ENCODE data around the gene FNDC8. TPM values are rescaled to one million over a fixed set of nuclear protein-coding genes. Genes with fewer than 3 reads are reported as not detected.

The FNDC8 gene
- polyA plus RNA-seq, 6 donors from 2014 or later: not detected

- ATAC-seq (ENCODE audit: low read depth in 2 of 2) (no peak), DNase-seq (no peak)
- H3K4me3 Mint-ChIP-seq: no peak overlapping the region
- no peaks in the 10 kb centered on the region for H3K4me1 Mint-ChIP-seq
- no peak overlapping the region for H3K27ac Mint-ChIP-seq
- H3K9me3 Mint-ChIP-seq: no peaks in the 10 kb centered on the region
- no peaks in the 10 kb centered on the region for H3K36me3 Mint-ChIP-seq
- peaks cover 29 to 49% (median 42%) of the 10 kb centered on the region in 3 donors for H3K27me3 Mint-ChIP-seq
These were observed 33.8 kb downstream of the FNDC8 start for GRCh38 chr17:35155246-35155645.

GRCh38 chr17:35159940-35160339, 38.5 kb downstream of the FNDC8 start:
- Mint-ChIP-seq H3K4me1 (no peaks in the 10 kb centered on the region), H3K27ac (no peak overlapping the region), H3K9me3 (no peaks in the 10 kb centered on the region), H3K27me3 (peaks cover 52 to 73% (median 59%) of the 10 kb centered on the region in 3 donors), H3K4me3 (no peak overlapping the region), H3K36me3 (no peaks in the 10 kb centered on the region)
- DNase-seq (no peak), ATAC-seq (ENCODE audit: low read depth in 2 of 2) (no peak)

- no peak overlapping the region for H3K4me3 Mint-ChIP-seq
- H3K27me3 Mint-ChIP-seq: peaks cover 56 to 76% (median 58%) of the 10 kb centered on the region in 3 donors
- H3K27ac Mint-ChIP-seq: no peak overlapping the region
- H3K36me3 Mint-ChIP-seq: no peaks in the 10 kb centered on the region
- no peak for ATAC-seq (ENCODE audit: low read depth in 2 of 2)
- no peak for DNase-seq
- H3K4me1 Mint-ChIP-seq: no peaks in the 10 kb centered on the region
- no peaks in the 10 kb centered on the region for H3K9me3 Mint-ChIP-seq
These were observed 39.2 kb downstream of the FNDC8 start for GRCh38 chr17:35160354-35161201.

- ATAC-seq (ENCODE audit: low read depth in 2 of 2) (no peak), DNase-seq (no peak)
- H3K4me1 Mint-ChIP-seq: no peaks in the 10 kb centered on the region
- H3K27me3 Mint-ChIP-seq: peaks cover 54 to 72% (median 56%) of the 10 kb centered on the region in 3 donors
- H3K4me3 Mint-ChIP-seq: no peak overlapping the region
- H3K9me3 Mint-ChIP-seq: no peaks in the 10 kb centered on the region
- H3K36me3 Mint-ChIP-seq: no peaks in the 10 kb centered on the region
- H3K27ac Mint-ChIP-seq: no peak overlapping the region
These were observed 39.9 kb downstream of the FNDC8 start for GRCh38 chr17:35161281-35161761.

- no peak overlapping the region for H3K4me3 Mint-ChIP-seq
- ATAC-seq (ENCODE audit: low read depth in 2 of 2): no peak
- H3K27ac Mint-ChIP-seq: no peak overlapping the region
- no peaks in the 10 kb centered on the region for H3K36me3 Mint-ChIP-seq
- H3K27me3 Mint-ChIP-seq: peaks cover 58 to 76% (median 70%) of the 10 kb centered on the region in 3 donors
- DNase-seq: no peak
- H3K9me3 Mint-ChIP-seq: no peaks in the 10 kb centered on the region
- H3K4me1 Mint-ChIP-seq: no peaks in the 10 kb centered on the region
These were observed 41.3 kb downstream of the FNDC8 start for GRCh38 chr17:35162755-35163154.

- H3K27ac Mint-ChIP-seq: peak overlapping the region in 1 of 6 donors; percentile 25
- H3K9me3 Mint-ChIP-seq: no peaks in the 10 kb centered on the region
- no peaks in the 10 kb centered on the region for H3K36me3 Mint-ChIP-seq
- DNase-seq (no peak), ATAC-seq (ENCODE audit: low read depth in 2 of 2) (no peak)
- peaks cover 55 to 72% (median 69%) of the 10 kb centered on the region in 3 donors for H3K27me3 Mint-ChIP-seq
- no peaks in the 10 kb centered on the region for H3K4me1 Mint-ChIP-seq
- H3K4me3 Mint-ChIP-seq: no peak overlapping the region
These were observed 42.5 kb downstream of the FNDC8 start for GRCh38 chr17:35163886-35164285.

GRCh38 chr17:35164716-35165115, 43.3 kb downstream of the FNDC8 start:
- Mint-ChIP-seq H3K9me3 (no peaks in the 10 kb centered on the region), H3K27ac (no peak overlapping the region), H3K36me3 (no peaks in the 10 kb centered on the region), H3K27me3 (peaks cover 54 to 65% (median 63%) of the 10 kb centered on the region in 3 donors), H3K4me1 (no peaks in the 10 kb centered on the region), H3K4me3 (peak overlapping the region in 1 of 8 donors; percentile 26)
- no peak for DNase-seq
- no peak for ATAC-seq (ENCODE audit: low read depth in 2 of 2)

GRCh38 chr17:35166526-35166925, 45.1 kb downstream of the FNDC8 start:
- Mint-ChIP-seq H3K27ac (no peak overlapping the region), H3K36me3 (no peaks in the 10 kb centered on the region), H3K4me1 (no peaks in the 10 kb centered on the region), H3K9me3 (no peaks in the 10 kb centered on the region), H3K4me3 (no peak overlapping the region), H3K27me3 (peaks cover 45 to 53% (median 52%) of the 10 kb centered on the region in 3 donors)
- DNase-seq (no peak), ATAC-seq (ENCODE audit: low read depth in 2 of 2) (no peak)

- Mint-ChIP-seq H3K27ac (no peak overlapping the region), H3K9me3 (no peaks in the 10 kb centered on the region), H3K36me3 (no peaks in the 10 kb centered on the region), H3K4me1 (no peaks in the 10 kb centered on the region), H3K27me3 (peaks cover 45 to 51% (median 49%) of the 10 kb centered on the region in 3 donors), H3K4me3 (no peak overlapping the region)
- ATAC-seq (ENCODE audit: low read depth in 2 of 2) (no peak), DNase-seq (no peak)
These were observed 45.6 kb downstream of the FNDC8 start for GRCh38 chr17:35167046-35167445.

GRCh38 chr17:35167666-35168065, 46.3 kb downstream of the FNDC8 start:
- peaks cover 42 to 48% (median 45%) of the 10 kb centered on the region in 3 donors for H3K27me3 Mint-ChIP-seq
- ATAC-seq (ENCODE audit: low read depth in 2 of 2): no peak
- H3K4me3 Mint-ChIP-seq: no peak overlapping the region
- DNase-seq: no peak
- H3K36me3 Mint-ChIP-seq: no peaks in the 10 kb centered on the region
- H3K27ac Mint-ChIP-seq: no peak overlapping the region
- no peaks in the 10 kb centered on the region for H3K9me3 Mint-ChIP-seq
- H3K4me1 Mint-ChIP-seq: no peaks in the 10 kb centered on the region

GRCh38 chr17:35169835-35170363, 48.5 kb downstream of the FNDC8 start:
- H3K9me3 Mint-ChIP-seq: no peaks in the 10 kb centered on the region
- DNase-seq (no peak), ATAC-seq (ENCODE audit: low read depth in 2 of 2) (no peak)
- no peaks in the 10 kb centered on the region for H3K36me3 Mint-ChIP-seq
- no peak overlapping the region for H3K4me3 Mint-ChIP-seq
- no peaks in the 10 kb centered on the region for H3K4me1 Mint-ChIP-seq
- peaks cover 32 to 38% (median 34%) of the 10 kb centered on the region in 3 donors for H3K27me3 Mint-ChIP-seq
- no peak overlapping the region for H3K27ac Mint-ChIP-seq

GRCh38 chr17:35170968-35171771, 49.8 kb downstream of the FNDC8 start:
- DNase-seq: no peak
- no peak for ATAC-seq (ENCODE audit: low read depth in 2 of 2)
- Mint-ChIP-seq H3K4me3 (no peak overlapping the region), H3K36me3 (no peaks in the 10 kb centered on the region), H3K9me3 (no peaks in the 10 kb centered on the region), H3K27ac (no peak overlapping the region), H3K27me3 (peaks cover 37 to 41% (median 39%) of the 10 kb centered on the region in 3 donors), H3K4me1 (no peaks in the 10 kb centered on the region)

- Mint-ChIP-seq H3K27ac (no peak overlapping the region), H3K4me3 (no peak overlapping the region), H3K27me3 (peaks cover 33 to 34% (median 34%) of the 10 kb centered on the region in 3 donors), H3K36me3 (no peaks in the 10 kb centered on the region), H3K4me1 (no peaks in the 10 kb centered on the region), H3K9me3 (no peaks in the 10 kb centered on the region)
- DNase-seq: no peak
- no peak for ATAC-seq (ENCODE audit: low read depth in 2 of 2)
These were observed 50.4 kb downstream of the FNDC8 start for GRCh38 chr17:35171834-35172233.
